ENCODE data around the gene C2CD4C.

DNA sequence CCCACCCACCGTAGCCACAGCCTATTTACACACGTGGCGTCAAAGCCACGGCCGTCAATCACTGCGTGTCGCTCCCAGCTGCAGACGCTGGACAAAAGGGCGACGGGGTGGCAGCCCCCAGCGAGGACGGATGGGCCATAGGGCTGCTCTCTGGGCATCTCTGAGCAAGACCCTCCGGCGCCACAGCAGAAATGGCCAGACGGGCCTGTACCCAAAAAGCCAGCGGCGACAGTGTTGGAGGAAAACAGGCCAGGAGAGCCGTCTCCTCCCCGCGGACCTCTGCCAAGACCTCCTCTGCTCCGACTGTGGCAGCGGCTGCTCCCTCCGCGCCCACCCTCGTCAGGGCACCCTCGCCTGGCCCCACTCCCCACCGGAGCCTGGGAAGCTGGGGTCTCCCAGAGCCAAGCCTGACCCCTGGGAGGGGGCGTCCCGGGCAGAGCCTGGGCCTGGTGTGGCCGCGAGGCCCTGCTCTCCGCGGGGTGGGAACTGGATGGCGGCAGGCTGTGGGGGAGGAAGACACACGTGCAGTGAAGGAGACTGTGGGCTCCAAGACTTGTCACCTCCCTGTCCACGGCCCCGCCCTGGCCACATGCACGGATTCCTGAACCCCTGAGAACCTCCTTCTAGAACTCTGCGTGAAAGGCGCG lies 2.7 kb downstream of the C2CD4C start:
- TF ChIP-seq, protein P1, sequence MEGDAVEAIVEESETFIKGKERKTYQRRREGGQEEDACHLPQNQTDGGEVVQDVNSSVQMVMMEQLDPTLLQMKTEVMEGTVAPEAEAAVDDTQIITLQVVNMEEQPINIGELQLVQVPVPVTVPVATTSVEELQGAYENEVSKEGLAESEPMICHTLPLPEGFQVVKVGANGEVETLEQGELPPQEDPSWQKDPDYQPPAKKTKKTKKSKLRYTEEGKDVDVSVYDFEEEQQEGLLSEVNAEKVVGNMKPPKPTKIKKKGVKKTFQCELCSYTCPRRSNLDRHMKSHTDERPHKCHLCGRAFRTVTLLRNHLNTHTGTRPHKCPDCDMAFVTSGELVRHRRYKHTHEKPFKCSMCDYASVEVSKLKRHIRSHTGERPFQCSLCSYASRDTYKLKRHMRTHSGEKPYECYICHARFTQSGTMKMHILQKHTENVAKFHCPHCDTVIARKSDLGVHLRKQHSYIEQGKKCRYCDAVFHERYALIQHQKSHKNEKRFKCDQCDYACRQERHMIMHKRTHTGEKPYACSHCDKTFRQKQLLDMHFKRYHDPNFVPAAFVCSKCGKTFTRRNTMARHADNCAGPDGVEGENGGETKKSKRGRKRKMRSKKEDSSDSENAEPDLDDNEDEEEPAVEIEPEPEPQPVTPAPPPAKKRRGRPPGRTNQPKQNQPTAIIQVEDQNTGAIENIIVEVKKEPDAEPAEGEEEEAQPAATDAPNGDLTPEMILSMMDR (IDR thresholded peaks at IDR 0.05; ENCODE audit: low read depth, low read length, poor library complexity, severe bottlenecking), result no peak
- no peak for TF ChIP-seq EZH2phosphoT487 (IDR thresholded peaks at IDR 0.05; ENCODE audit: borderline replicate concordance, low read length)
